GM04504 (cell line): Measurements from ENCODE around the gene FAM169A.
"Not testable (repeated sequence)": the region's sequence is repeated elsewhere in the genome, so short reads cannot be mapped to it uniquely, and the experiment has no call there.

Experiments
- DNase-seq: peaks from one replicate; pipeline ENCODE4 v3.0.0-alpha.2; 2012; ENCODE audit warnings: low read depth

FAM169A gene

GRCh38 chr5:74865804-74866595 lies at the start of gene FAM169A:
Gene FAM169A, minus strand, starts transcription at chr5:74866387. Its CDS starts 24,711 bp downstream, at chr5:74841676.
- no peak for DNase-seq

GRCh38 chr5:74915488-74915887 lies 49.3 kb upstream of the FAM169A start:
- DNase-seq = no peak

- not testable (repeated sequence) for DNase-seq
Observed at GRCh38 chr5:74911421-74911820, 45.2 kb upstream of the FAM169A start.

GRCh38 chr5:74909888-74910287 lies 43.7 kb upstream of the FAM169A start:
- DNase-seq = not testable (repeated sequence)

GRCh38 chr5:74908237-74908636 lies 42.0 kb upstream of the FAM169A start:
- DNase-seq = not testable (repeated sequence)

- DNase-seq = not testable (repeated sequence)
Observed at GRCh38 chr5:74904713-74905112, 38.5 kb upstream of the FAM169A start.

- DNase-seq = no peak
Observed at GRCh38 chr5:74903165-74903787, 37.1 kb upstream of the FAM169A start.

GRCh38 chr5:74897049-74897448 lies 30.9 kb upstream of the FAM169A start:
- DNase-seq = no peak

- peak; percentile 59 for DNase-seq
Observed at GRCh38 chr5:74895906-74896305, 29.7 kb upstream of the FAM169A start.

GRCh38 chr5:74894351-74894750 lies 28.2 kb upstream of the FAM169A start:
- DNase-seq = no peak

GRCh38 chr5:74892921-74893320 lies 26.7 kb upstream of the FAM169A start:
- no peak for DNase-seq

- DNase-seq = no peak
Observed at GRCh38 chr5:74889523-74890105, 23.4 kb upstream of the FAM169A start.

GRCh38 chr5:74888117-74888516 lies 21.9 kb upstream of the FAM169A start:
- DNase-seq = no peak

GRCh38 chr5:74885170-74885569 lies 19.0 kb upstream of the FAM169A start:
- DNase-seq = no peak

- not testable (repeated sequence) for DNase-seq
Observed at GRCh38 chr5:74882379-74883134, 16.4 kb upstream of the FAM169A start.

GRCh38 chr5:74877624-74878304 lies 11.6 kb upstream of the FAM169A start:
- no peak for DNase-seq

GRCh38 chr5:74875994-74876791 lies 10.0 kb upstream of the FAM169A start:
- DNase-seq = no peak

- DNase-seq = no peak
Observed at GRCh38 chr5:74873525-74874249, 7.5 kb upstream of the FAM169A start.

GRCh38 chr5:74870299-74871067 lies 4.3 kb upstream of the FAM169A start:
- no peak for DNase-seq
